ENCODE data around the gene OOSP1. TPM values are rescaled to one million over a fixed set of nuclear protein-coding genes. Genes with fewer than 3 reads are reported as not detected.

Gene OOSP1, protein sequence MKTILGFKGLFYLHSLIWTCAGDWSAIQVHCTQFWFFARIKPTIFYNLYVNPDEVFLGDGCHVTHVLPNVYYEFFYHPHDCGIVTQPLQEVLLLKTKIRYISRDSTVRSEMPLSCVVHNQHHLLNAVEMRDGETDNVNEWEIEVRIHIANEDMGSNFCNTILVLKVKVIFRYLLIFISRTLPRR
- not detected for total RNA-seq

DNA sequence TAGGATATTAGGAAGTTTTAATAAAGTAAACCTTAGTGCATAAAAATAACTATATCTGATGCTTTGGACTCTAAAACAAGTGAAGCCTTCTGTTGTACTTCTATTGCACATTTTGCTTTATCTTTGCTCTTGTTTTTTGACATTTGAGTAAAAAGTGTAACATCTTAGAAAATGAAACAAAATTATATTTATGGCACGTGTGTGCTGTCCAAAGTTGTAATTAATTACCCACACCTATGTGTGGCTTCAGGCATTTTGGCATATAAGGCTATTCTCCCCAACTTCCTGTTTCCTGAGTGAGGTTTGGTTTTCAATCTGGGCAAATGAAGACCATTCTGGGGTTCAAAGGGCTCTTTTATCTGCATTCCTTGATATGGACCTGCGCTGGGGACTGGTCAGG is at the start of gene OOSP1:
Gene OOSP1 (plus strand): TSS at position 301 of the 400 bp plus-strand sequence. CDS start 23 bp downstream, at position 324.
- ATAC-seq (ENCODE audit: low FRiP score), result no peak
- no peak for DNase-seq (ENCODE audit: low spot score)
- TF ChIP-seq, protein P1, sequence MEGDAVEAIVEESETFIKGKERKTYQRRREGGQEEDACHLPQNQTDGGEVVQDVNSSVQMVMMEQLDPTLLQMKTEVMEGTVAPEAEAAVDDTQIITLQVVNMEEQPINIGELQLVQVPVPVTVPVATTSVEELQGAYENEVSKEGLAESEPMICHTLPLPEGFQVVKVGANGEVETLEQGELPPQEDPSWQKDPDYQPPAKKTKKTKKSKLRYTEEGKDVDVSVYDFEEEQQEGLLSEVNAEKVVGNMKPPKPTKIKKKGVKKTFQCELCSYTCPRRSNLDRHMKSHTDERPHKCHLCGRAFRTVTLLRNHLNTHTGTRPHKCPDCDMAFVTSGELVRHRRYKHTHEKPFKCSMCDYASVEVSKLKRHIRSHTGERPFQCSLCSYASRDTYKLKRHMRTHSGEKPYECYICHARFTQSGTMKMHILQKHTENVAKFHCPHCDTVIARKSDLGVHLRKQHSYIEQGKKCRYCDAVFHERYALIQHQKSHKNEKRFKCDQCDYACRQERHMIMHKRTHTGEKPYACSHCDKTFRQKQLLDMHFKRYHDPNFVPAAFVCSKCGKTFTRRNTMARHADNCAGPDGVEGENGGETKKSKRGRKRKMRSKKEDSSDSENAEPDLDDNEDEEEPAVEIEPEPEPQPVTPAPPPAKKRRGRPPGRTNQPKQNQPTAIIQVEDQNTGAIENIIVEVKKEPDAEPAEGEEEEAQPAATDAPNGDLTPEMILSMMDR (IDR thresholded peaks at IDR 0.05), result no peak

DNA sequence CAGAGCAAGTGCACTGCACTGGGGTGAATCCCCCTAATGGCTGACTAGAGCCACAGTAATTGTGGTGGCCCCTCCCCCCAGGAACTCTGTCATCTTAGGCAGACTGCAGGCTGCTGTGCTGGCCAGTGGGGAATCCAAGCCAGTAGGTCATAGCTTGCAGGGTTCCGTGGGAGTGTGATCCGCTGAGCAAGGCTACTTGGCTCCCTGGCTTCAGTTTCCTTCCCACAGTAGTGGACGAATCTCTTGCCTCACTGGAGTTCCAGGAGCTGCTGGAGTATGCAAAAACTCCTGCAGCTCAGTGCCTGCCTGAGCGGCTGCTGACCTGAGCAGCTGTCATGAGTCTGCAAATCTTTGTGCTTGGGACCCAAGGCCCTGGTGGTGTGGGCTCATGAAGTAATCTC is 46.5 kb upstream of the OOSP1 start:
- DNase-seq (ENCODE audit: low spot score) (no peak), ATAC-seq (ENCODE audit: low FRiP score) (no peak)
- TF ChIP-seq, protein P1 (IDR thresholded peaks at IDR 0.05), result no peak

DNA sequence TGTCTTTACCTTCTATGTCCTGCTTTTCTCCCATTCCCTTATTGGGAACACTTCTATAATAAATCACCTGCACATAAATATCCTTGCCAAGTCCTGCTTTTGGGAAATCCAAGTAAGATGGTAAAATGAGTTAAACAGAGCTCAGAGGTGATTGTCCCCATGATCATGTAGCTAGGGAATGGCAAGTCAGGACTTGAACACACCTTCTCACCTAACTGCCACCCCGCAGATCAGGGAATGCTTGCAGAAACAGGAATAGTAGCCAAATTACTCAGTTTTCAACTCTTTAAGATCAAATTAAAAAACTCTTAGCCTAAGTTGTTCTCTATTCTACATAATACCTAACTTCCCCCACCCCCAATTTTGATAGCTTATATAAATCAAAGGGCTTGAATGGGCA is 43.6 kb upstream of the OOSP1 start:
- TF ChIP-seq, protein P1 (IDR thresholded peaks at IDR 0.05), result no peak
- no peak for ATAC-seq (ENCODE audit: low FRiP score)
- DNase-seq (ENCODE audit: low spot score), result no peak

DNA sequence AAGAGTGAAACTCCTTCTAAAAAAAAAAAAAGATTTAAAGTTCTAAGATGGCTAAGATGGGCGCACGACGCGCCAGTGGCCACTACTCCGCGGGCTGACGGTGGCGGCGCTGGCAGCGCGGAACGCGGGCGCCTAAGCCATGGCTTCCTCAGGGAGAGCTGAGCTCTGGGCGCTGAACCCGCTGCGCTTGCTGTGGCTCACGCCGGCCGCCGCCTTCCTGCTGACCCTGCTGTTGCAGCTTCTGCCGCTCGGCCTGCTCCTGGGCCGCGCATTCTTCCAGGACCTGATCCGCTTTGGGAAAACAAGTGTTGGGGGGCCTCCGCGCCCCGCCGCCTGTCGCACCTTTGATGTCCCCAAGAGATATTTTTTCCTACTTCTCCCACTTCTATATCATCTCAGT is 40.2 kb upstream of the OOSP1 start:
- TF ChIP-seq, protein P1 (IDR thresholded peaks at IDR 0.05), result no peak
- DNase-seq (ENCODE audit: low spot score) (no peak), ATAC-seq (ENCODE audit: low FRiP score) (no peak)

DNA sequence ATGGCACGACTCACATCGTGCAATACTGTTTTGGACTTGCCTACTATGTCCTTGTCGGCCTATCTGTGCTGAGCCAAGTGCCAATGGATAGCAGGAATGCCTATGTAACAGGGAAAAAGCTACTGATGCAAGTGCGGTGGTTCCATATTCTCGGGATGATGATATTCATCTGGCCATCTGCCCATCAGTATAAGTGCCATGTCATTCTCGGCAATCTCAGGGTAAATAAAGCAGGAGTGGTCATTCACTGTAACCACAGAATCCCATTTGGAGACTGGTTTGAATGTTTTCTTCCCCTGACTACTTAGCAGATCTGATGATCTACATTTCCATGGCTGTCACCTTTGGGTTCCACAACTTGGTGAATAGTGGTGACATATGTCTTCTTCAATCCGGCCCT is 39.6 kb upstream of the OOSP1 start:
- TF ChIP-seq, protein P1 (IDR thresholded peaks at IDR 0.05), result no peak
- ATAC-seq (ENCODE audit: low FRiP score) (no peak), DNase-seq (ENCODE audit: low spot score) (no peak)

DNA sequence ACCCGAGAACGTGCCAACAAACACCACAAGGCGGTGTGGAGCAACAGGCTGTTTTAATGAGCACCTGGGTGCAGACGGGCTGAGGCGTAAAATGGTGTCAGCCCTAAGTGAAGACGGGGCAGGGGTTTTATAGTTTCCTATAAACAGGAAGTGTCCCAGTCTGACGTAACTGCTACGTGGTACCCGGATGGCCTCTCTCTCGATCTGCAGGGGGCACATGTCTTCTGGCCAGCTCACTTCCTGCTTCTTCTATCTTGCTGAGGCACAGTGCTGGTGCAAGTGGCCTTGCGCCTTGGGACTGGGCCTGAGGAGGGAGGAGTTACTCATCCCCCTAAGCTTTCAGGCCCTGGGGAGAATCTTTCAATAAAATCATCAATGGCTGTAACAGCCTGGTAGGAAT is 38.7 kb upstream of the OOSP1 start:
- ATAC-seq (ENCODE audit: low FRiP score), result no peak
- DNase-seq (ENCODE audit: low spot score), result no peak

More for the DNA sequence above, 38.7 kb upstream of the OOSP1 start:
- TF ChIP-seq, protein P1 (IDR thresholded peaks at IDR 0.05), result no peak
